Measurements from ENCODE around the gene KLK2. TPM values are rescaled to one million over a fixed set of nuclear protein-coding genes. Genes with fewer than 3 reads are reported as not detected.

KLK2 gene
- total RNA-seq, 1 donor from 2014 or later, result not detected

DNA sequence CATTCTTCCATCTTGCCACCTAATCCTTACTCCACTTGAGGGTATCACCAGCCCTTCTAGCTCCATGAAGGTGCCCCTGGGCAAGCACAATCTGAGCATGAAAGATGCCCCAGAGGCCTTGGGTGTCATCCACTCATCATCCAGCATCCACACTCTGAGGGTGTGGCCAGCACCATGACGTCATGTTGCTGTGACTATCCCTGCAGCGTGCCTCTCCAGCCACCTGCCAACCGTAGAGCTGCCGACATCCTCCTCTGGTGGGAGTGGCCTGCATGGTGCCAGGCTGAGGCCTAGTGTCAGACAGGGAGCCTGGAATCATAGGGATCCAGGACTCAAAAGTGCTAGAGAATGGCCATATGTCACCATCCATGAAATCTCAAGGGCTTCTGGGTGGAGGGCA is 21.6 kb upstream of the KLK2 start:
- TF ChIP-seq, protein P1, sequence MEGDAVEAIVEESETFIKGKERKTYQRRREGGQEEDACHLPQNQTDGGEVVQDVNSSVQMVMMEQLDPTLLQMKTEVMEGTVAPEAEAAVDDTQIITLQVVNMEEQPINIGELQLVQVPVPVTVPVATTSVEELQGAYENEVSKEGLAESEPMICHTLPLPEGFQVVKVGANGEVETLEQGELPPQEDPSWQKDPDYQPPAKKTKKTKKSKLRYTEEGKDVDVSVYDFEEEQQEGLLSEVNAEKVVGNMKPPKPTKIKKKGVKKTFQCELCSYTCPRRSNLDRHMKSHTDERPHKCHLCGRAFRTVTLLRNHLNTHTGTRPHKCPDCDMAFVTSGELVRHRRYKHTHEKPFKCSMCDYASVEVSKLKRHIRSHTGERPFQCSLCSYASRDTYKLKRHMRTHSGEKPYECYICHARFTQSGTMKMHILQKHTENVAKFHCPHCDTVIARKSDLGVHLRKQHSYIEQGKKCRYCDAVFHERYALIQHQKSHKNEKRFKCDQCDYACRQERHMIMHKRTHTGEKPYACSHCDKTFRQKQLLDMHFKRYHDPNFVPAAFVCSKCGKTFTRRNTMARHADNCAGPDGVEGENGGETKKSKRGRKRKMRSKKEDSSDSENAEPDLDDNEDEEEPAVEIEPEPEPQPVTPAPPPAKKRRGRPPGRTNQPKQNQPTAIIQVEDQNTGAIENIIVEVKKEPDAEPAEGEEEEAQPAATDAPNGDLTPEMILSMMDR (IDR thresholded peaks at IDR 0.05), result no peak
- peaks cover 18% of the 10 kb centered on the region for H3K27me3 Mint-ChIP-seq (ENCODE audit: low read depth)
- H3K9me3 Mint-ChIP-seq (ENCODE audit: low read depth), result no peaks in the 10 kb centered on the region
- no peaks in the 10 kb centered on the region for H3K36me3 Mint-ChIP-seq (ENCODE audit: low read depth)
- no peak overlapping the region for H3K4me3 Mint-ChIP-seq (ENCODE audit: unreplicated experiment)
- no peaks in the 10 kb centered on the region for H3K4me1 Mint-ChIP-seq (ENCODE audit: low read depth)
- no peak overlapping the region for H3K27ac Mint-ChIP-seq (ENCODE audit: unreplicated experiment)
- no peak for DNase-seq (ENCODE audit: low spot score)

GRCh38 chr19:50854636-50855410 is 18.4 kb upstream of the KLK2 start, which contains the start of gene KLK3:
Gene KLK3 (plus strand): TSS chr19:50854915. CDS start chr19:50854956, 41 bp downstream.
- Mint-ChIP-seq H3K4me1 (ENCODE audit: low read depth) (no peaks in the 10 kb centered on the region), H3K36me3 (ENCODE audit: low read depth) (no peaks in the 10 kb centered on the region), H3K4me3 (ENCODE audit: unreplicated experiment) (no peak within 1 kb of the TSS), H3K27ac (ENCODE audit: unreplicated experiment) (no peak within 1 kb of the TSS), H3K27me3 (ENCODE audit: low read depth) (peaks cover 20% of the 10 kb centered on the region), H3K9me3 (ENCODE audit: low read depth) (no peaks in the 10 kb centered on the region)
- TF ChIP-seq, protein P1 (IDR thresholded peaks at IDR 0.05), result no peak
- no peak for DNase-seq (ENCODE audit: low spot score)

DNA sequence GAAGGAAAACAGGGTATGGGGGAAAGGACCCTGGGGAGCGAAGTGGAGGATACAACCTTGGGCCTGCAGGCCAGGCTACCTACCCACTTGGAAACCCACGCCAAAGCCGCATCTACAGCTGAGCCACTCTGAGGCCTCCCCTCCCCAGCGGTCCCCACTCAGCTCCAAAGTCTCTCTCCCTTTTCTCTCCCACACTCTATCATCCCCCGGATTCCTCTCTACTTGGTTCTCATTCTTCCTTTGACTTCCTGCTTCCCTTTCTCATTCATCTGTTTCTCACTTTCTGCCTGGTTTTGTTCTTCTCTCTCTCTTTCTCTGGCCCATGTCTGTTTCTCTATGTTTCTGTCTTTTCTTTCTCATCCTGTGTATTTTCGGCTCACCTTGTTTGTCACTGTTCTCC is 15.9 kb upstream of the KLK2 start:
- H3K27me3 Mint-ChIP-seq (ENCODE audit: low read depth), result peaks cover 29% of the 10 kb centered on the region
- H3K4me1 Mint-ChIP-seq (ENCODE audit: low read depth), result no peaks in the 10 kb centered on the region
- H3K36me3 Mint-ChIP-seq (ENCODE audit: low read depth), result no peaks in the 10 kb centered on the region
- no peak for DNase-seq (ENCODE audit: low spot score)
- TF ChIP-seq, protein P1 (IDR thresholded peaks at IDR 0.05), result no peak
- H3K4me3 Mint-ChIP-seq (ENCODE audit: unreplicated experiment), result no peak overlapping the region
- no peaks in the 10 kb centered on the region for H3K9me3 Mint-ChIP-seq (ENCODE audit: low read depth)
- H3K27ac Mint-ChIP-seq (ENCODE audit: unreplicated experiment), result no peak overlapping the region

GRCh38 chr19:50858886-50859285 is 14.4 kb upstream of the KLK2 start:
- H3K36me3 Mint-ChIP-seq (ENCODE audit: low read depth), result no peaks in the 10 kb centered on the region
- TF ChIP-seq, protein P1 (IDR thresholded peaks at IDR 0.05), result no peak
- no peaks in the 10 kb centered on the region for H3K4me1 Mint-ChIP-seq (ENCODE audit: low read depth)
- H3K4me3 Mint-ChIP-seq (ENCODE audit: unreplicated experiment), result no peak overlapping the region
- no peak for DNase-seq (ENCODE audit: low spot score)
- H3K27ac Mint-ChIP-seq (ENCODE audit: unreplicated experiment), result no peak overlapping the region
- no peaks in the 10 kb centered on the region for H3K9me3 Mint-ChIP-seq (ENCODE audit: low read depth)
- peaks cover 30% of the 10 kb centered on the region for H3K27me3 Mint-ChIP-seq (ENCODE audit: low read depth)

- peaks cover 31% of the 10 kb centered on the region for H3K27me3 Mint-ChIP-seq (ENCODE audit: low read depth)
- H3K27ac Mint-ChIP-seq (ENCODE audit: unreplicated experiment), result no peak overlapping the region
- no peak for DNase-seq (ENCODE audit: low spot score)
- H3K4me1 Mint-ChIP-seq (ENCODE audit: low read depth), result no peaks in the 10 kb centered on the region
- H3K36me3 Mint-ChIP-seq (ENCODE audit: low read depth), result no peaks in the 10 kb centered on the region
- no peak overlapping the region for H3K4me3 Mint-ChIP-seq (ENCODE audit: unreplicated experiment)
- H3K9me3 Mint-ChIP-seq (ENCODE audit: low read depth), result no peaks in the 10 kb centered on the region
- TF ChIP-seq, protein P1 (IDR thresholded peaks at IDR 0.05), result no peak
Observed at GRCh38 chr19:50859849-50860248, 13.4 kb upstream of the KLK2 start.

Measured in chondrocyte (in vitro differentiated cells).